ENCODE measurements around the gene PSAP.

PSAP gene

GRCh38 chr10:71823356-71823755 is 27.7 kb downstream of the PSAP start:
- no peak for FAIRE-seq

- no peak for FAIRE-seq
Observed at GRCh38 chr10:71821909-71822763, 28.9 kb downstream of the PSAP start.

DNA sequence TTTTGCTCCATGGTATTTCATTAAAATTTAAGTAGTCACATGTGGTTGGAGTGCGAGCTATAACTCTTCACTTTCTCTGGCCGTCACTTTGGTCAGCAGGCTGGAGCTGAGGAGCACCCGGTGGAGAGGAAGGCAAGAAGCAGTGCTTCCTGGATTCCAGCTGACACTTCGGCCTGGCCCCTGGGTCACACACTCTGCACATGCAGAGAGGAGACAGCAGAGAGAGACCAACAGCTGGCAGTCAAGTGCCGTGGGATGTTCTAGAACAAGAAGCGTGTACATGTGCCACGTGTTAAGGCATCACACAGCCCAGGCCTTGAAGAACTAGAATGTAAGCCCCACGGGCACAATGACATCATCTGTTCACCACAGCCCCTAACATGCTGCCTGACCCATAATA is 30.1 kb downstream of the PSAP start:
- FAIRE-seq, result no peak

DNA sequence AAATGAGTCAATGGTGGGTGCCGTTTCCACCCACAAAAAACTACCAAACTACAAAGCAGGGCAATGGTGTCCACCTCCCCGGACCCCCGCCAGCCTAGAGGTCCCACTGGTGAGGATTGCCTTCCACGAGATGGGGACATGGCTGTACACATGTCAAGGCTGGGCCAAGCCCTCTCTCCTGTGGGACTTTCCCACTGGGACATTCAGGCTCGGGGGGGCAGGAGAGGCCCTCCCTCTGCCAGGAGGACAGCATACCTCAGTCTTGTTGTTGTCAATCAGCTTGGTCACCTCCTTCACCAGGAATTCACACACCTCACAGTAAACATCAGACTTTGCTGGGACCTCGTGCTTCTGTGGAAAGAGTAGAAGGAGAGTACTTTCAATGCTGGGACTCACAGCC is 31.1 kb downstream of the PSAP start:
- no peak for FAIRE-seq

DNA sequence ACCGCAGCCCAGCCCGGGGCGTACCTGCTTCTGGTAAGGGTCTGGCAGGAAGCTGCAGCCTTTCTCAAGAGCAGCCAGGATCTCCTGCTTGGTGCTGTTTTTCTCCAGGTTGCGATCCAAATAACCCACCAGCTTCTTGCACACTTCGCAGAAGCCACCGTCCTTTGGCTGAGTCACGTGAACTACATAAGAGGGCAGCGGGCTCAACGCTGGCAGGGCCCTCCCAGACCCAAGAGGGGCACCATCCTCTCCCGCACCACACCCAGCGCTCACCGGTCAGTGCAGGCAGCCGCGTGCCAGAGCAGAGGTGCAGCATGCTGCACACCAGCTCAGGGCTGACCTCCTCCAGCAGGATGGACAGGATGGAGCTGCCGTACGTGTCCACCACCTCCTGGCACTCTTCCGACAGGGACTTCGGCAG is 31.6 kb downstream of the PSAP start:
- FAIRE-seq, result no peak

GRCh38 chr10:71818674-71819260 is 32.3 kb downstream of the PSAP start:
- FAIRE-seq, result no peak

GRCh38 chr10:71817831-71818655 is 33.0 kb downstream of the PSAP start:
- no peak for FAIRE-seq

GRCh38 chr10:71816936-71817618 is 34.0 kb downstream of the PSAP start:
- FAIRE-seq, result no peak

GRCh38 chr10:71816421-71816851 is 34.6 kb downstream of the PSAP start:
- no peak for FAIRE-seq

- FAIRE-seq, result no peak
Observed at GRCh38 chr10:71815515-71816130, 35.4 kb downstream of the PSAP start.

DNA sequence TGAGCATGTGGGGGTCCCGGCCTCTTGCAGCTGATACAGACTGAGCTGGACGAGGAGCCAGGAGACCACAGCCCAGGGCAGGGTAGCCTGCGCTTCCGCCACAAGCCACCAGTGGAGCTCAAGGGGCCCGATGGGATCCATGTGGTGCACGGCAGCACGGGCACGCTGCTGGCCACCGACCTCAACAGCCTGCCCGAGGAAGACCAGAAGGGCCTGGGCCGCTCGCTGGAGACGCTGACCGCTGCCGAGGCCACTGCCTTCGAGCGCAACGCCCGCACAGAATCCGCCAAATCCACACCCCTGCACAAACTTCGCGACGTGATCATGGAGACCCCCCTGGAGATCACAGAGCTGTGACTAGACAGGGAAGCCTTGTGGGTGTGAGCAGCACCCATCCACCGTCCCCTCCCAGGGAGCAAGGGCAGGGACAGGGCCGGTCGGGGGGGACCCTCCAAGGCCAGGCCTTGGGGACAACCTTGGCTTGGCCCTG is 36.1 kb downstream of the PSAP start:
- FAIRE-seq, result no peak

GRCh38 chr10:71812913-71813590 is 38.0 kb downstream of the PSAP start:
- no peak for FAIRE-seq

GRCh38 chr10:71812016-71812912 is 38.8 kb downstream of the PSAP start:
- FAIRE-seq, result no peak

DNA sequence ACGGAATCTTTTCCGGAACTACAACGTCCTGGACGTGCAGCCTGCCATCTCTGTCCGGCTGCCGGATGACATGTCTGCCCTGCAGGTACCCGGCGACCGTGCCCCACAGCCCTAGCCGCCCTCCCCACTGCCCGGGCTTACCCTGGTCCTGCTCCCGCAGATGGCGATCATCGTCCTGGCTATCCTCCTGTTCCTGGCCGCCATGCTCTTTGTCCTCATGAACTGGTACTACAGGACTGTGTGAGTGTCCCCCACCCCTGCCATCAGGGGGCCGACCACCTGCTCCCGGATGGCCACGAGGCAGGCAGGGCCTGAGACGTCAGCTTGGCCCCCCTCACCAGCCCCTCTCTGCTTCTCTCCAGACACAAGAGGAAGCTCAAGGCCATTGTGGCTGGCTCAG is 39.7 kb downstream of the PSAP start:
- no peak for FAIRE-seq

- FAIRE-seq, result no peak
Observed at GRCh38 chr10:71810048-71810750, 40.9 kb downstream of the PSAP start.

DNA sequence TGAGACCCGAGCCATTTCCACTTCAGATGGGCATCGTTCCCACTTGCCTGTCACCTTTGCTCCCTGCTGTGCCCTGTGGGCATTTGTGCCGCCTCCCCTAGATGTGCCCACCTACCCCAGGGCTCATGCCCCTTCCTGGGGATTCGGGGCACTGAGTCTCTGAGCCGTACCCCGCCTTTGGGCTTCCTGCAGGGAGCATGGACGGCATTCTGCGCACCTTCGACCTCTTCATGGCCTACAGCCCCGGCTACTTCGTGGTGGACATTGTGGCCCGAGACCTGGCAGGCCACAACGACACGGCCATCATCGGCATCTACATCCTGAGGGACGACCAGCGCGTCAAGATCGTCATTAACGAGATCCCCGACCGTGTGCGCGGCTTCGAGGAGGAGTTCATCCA is 41.4 kb downstream of the PSAP start:
- no peak for FAIRE-seq

- FAIRE-seq, result no peak
Observed at GRCh38 chr10:71807557-71808510, 43.2 kb downstream of the PSAP start.

DNA sequence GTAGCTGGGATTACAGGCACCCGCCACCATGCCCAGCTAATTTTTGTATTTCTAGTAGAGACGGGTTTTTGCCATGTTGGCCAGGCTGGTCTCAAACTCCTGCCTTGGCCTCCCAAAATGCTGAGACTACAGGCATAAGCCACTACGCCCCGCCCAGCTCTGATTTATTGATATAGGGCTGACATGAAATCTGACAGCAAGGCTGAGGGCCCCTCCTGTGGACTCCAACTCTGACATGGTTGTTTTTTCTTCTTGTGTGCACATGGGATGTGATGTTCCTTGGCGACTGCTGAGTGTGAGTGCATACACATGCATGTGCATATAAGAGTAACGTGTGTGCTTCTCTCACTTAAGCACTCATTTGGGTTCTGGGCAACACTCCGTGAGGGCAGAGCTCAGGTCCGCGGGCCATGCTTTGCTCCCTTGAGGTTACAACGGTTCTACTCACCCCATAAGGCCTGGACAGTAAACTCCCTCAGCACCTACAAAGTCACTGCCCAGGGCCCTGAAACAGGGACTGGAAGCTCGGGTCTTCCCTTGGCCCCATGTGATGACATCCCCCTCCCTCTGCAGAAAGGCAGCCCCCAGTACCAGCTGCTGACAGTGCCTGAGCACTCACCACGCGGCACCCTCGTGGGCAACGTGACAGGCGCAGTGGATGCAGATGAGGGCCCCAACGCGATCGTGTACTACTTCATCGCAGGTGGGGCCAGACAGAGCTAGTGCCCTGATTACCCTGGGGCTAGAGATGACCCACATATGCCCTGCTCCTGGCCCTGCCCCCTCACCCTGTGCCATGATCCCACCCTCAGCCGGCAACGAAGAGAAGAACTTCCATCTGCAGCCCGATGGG is 44.1 kb downstream of the PSAP start:
- FAIRE-seq, result no peak

Data from A204.1 (cell line).